ENCODE data around the gene LRRC9.

DNA sequence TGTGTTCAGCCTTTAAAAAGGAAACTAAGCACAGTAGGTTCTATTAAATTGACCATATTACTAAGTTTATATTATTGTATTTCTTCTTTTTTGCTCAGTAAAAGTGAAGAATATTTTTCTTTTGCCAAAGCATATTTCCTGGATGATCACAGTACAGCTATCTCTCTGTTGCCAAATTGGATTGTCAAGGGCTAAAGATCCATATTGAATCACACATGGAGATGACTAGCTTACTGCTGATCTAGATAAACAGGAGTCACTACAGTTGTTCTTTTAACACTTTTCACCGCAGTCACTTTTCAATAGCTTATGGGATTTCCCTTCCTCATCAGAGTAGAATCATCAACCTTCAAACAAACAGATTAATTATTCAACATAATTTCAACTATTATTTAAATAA, 78.6 kb downstream of the LRRC9 start:
- no peak for TF ChIP-seq POLR2A (IDR thresholded peaks at IDR 0.05)
- TF ChIP-seq, protein P1, sequence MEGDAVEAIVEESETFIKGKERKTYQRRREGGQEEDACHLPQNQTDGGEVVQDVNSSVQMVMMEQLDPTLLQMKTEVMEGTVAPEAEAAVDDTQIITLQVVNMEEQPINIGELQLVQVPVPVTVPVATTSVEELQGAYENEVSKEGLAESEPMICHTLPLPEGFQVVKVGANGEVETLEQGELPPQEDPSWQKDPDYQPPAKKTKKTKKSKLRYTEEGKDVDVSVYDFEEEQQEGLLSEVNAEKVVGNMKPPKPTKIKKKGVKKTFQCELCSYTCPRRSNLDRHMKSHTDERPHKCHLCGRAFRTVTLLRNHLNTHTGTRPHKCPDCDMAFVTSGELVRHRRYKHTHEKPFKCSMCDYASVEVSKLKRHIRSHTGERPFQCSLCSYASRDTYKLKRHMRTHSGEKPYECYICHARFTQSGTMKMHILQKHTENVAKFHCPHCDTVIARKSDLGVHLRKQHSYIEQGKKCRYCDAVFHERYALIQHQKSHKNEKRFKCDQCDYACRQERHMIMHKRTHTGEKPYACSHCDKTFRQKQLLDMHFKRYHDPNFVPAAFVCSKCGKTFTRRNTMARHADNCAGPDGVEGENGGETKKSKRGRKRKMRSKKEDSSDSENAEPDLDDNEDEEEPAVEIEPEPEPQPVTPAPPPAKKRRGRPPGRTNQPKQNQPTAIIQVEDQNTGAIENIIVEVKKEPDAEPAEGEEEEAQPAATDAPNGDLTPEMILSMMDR (IDR thresholded peaks at IDR 0.05) = no peak
